Hepatocyte (in vitro differentiated cells): ENCODE results near the gene CDH4. TPM values are rescaled to one million over a fixed set of nuclear protein-coding genes. Genes with fewer than 3 reads are reported as not detected.

Source experiments
- DNase-seq: peaks from one replicate; pipeline ENCODE4 v3.0.0-alpha.2; 2016; ENCODE audit warnings: low spot score
- H2AFZ ChIP-seq: fragments of 200-600 bp; sonication (generic); 2 replicates; pipeline ENCODE4 v1.6.0; 2016; ENCODE audit warnings: antibody characterized with exemption, mild to moderate bottlenecking
- H3K27ac ChIP-seq: fragments of 200-600 bp; sonication (generic); 2 replicates; pipeline ENCODE4 v1.5.1; 2016; ENCODE audit warnings: mild to moderate bottlenecking
- H3K27me3 ChIP-seq: fragments of 200-600 bp; sonication (generic); 2 replicates; pipeline ENCODE4 v1.6.1; 2016
- H3K36me3 ChIP-seq: fragments of 200-600 bp; sonication (generic); replicated peaks from 2 replicates; pipeline ENCODE4 v1.5.1; 2016; ENCODE audit warnings: low read depth; ENCODE audit not compliant: insufficient read depth
- H3K4me1 ChIP-seq: fragments of 200-600 bp; sonication (generic); 2 replicates; pipeline ENCODE4 v1.5.1; 2016; ENCODE audit warnings: mild to moderate bottlenecking, moderate library complexity; ENCODE audit not compliant: insufficient read depth
- H3K4me2 ChIP-seq: fragments of 200-600 bp; sonication (generic); 2 replicates; pipeline ENCODE4 v1.6.0; 2016
- H3K4me3 ChIP-seq: fragments of 200-600 bp; sonication (generic); 2 replicates; pipeline ENCODE4 v1.5.1; 2016; ENCODE audit warnings: mild to moderate bottlenecking
- H3K79me2 ChIP-seq: fragments of 200-600 bp; sonication (generic); 2 replicates; pipeline ENCODE4 v1.6.0; 2017; ENCODE audit warnings: mild to moderate bottlenecking
- H3K9me2 ChIP-seq: fragments of 200-600 bp; sonication (generic); replicated peaks from 2 replicates; pipeline ENCODE4 v1.6.0; 2017; ENCODE audit warnings: mild to moderate bottlenecking; ENCODE audit not compliant: insufficient read depth
- H3K9me3 ChIP-seq: fragments of 200-600 bp; sonication (generic); 2 replicates; pipeline ENCODE4 v1.5.1; 2016; ENCODE audit warnings: low read depth, mild to moderate bottlenecking
- H4K20me1 ChIP-seq: fragments of 200-600 bp; sonication (generic); 2 replicates; pipeline ENCODE4 v1.6.0; 2016; ENCODE audit warnings: mild to moderate bottlenecking; ENCODE audit not compliant: insufficient read depth, poor library complexity, severe bottlenecking
- CTCF ChIP-seq: fragments of 200-600 bp; sonication (generic); IDR thresholded peaks from 2 replicates; pipeline ENCODE4 v1.5.1; 2016; ENCODE audit warnings: antibody characterized with exemption, mild to moderate bottlenecking; ENCODE audit not compliant: poor library complexity
- EZH2 ChIP-seq: fragments of 200-600 bp; sonication (generic); IDR thresholded peaks from 2 replicates; pipeline ENCODE4 v1.6.1; 2016; ENCODE audit warnings: antibody characterized with exemption, mild to moderate bottlenecking, borderline replicate concordance
- EZH2phosphoT487 ChIP-seq: fragments of 200-600 bp; sonication (generic); IDR thresholded peaks from one replicate; pipeline ENCODE4 v1.6.1; 2018; ENCODE audit warnings: antibody characterized with exemption, mild to moderate bottlenecking, low read depth, moderate library complexity; ENCODE audit not compliant: unreplicated experiment, severe bottlenecking
- WGBS: methylation state at CpG from one replicate; pipeline ENCODE4 v1.1.6; 2016; ENCODE audit warnings: low lambda C conversion rate; ENCODE audit errors: missing lambda C conversion rate; 5-methylcytosine and 5-hydroxymethylcytosine counted together
- polyA plus RNA-seq: library from polyadenylated mRNA; unstranded; fragments of >200 nt; fragmentation: Nextera tagmentation; extraction: Ambion mirVana; gene quantifications from 2 replicates; pipeline ENCODE4 v1.2.1, GENCODE V29; 2016
- total RNA-seq: library from RNA; depleted of rRNA; stranded (reverse); fragments of >200 nt; gene quantifications from 2 replicates; pipeline ENCODE4 v1.2.3, GENCODE V29; 2014

Gene CDH4
- total and polyA plus RNA-seq, 2 experiments from 2014 or later, result 0.53 to 0.73 TPM

DNA sequence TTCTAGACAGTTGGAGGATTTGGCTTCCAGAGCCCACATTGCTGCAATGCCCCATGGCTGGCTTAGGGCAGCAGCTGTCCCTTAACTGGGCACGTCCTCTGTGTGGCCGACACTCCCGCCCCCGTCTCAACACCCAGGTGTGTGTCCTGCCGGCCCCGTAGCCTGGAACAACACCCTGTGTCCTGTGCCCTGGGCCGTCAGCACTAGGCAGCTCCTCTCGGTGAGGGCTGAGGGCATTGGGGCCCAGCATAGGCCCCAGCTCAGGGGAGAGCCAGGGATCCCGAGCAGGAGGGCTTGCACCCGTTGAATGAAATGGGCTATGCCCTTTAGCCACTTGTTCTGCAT is 121.0 kb downstream of the CDH4 start:
- Histone ChIP-seq H4K20me1 (no peaks in the 10 kb centered on the region), H3K9me2 (no peaks in the 10 kb centered on the region), H3K4me3 (no peak overlapping the region), H3K4me1 (no peaks in the 10 kb centered on the region), H3K36me3 (no peaks in the 10 kb centered on the region), H3K9me3 (no peaks in the 10 kb centered on the region), H2AFZ (no peak overlapping the region), H3K27ac (no peak overlapping the region), H3K27me3 (no peaks in the 10 kb centered on the region), H3K79me2 (no peaks in the 10 kb centered on the region), H3K4me2 (no peak overlapping the region)
- 76% methylated on average over 10 of the region's 10 CpGs for WGBS
- DNase-seq, result no peak
- TF ChIP-seq EZH2, result no peak
- TF ChIP-seq CTCF, result no peak
- no peak for TF ChIP-seq EZH2phosphoT487

DNA sequence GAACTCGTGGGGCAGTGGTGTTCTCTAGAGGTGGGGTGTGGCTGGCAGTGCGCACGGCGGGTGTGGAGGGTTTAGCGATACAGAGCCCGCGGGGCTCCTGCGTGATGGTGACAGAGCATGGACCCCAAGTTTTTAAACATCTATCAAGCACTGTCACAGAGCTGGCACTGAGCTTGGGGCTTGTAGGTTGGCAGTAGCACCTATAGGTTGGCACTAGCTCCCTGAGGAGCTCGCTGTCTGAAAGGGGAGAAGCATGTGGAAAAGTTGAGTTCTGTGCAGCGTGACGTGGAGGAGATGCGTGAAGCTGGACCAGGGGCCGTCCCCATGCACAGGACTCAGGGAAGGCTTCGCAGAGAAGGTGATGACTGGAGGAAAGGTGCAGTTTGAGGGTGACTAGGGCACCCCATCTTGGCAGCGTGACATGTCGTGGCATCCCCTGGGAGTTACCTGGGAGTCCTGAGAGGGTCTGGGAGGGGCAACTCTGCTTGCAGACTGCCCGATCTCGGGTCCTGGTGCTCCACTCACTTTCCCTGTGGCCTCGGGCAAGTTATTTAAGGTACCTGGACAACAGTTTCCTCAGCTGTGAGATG is 122.0 kb downstream of the CDH4 start:
- no peaks in the 10 kb centered on the region for H3K79me2 ChIP-seq
- no peaks in the 10 kb centered on the region for H3K4me1 ChIP-seq
- no peak overlapping the region for H3K4me2 ChIP-seq
- 94% methylated on average over 19 of the region's 19 CpGs for WGBS
- H3K36me3 ChIP-seq, result no peaks in the 10 kb centered on the region
- H3K27ac ChIP-seq, result no peak overlapping the region
- no peak overlapping the region for H2AFZ ChIP-seq
- H3K27me3 ChIP-seq, result no peaks in the 10 kb centered on the region
- no peaks in the 10 kb centered on the region for H3K9me3 ChIP-seq
- no peak overlapping the region for H3K4me3 ChIP-seq
- DNase-seq, result no peak
- no peaks in the 10 kb centered on the region for H3K9me2 ChIP-seq
- TF ChIP-seq CTCF, result no peak
- no peak for TF ChIP-seq EZH2phosphoT487
- TF ChIP-seq EZH2, result no peak
- H4K20me1 ChIP-seq, result no peaks in the 10 kb centered on the region

GRCh38 chr20:61376541-61377240 is 124.6 kb downstream of the CDH4 start:
- Histone ChIP-seq H3K79me2 (no peaks in the 10 kb centered on the region), H3K9me3 (no peaks in the 10 kb centered on the region), H3K27me3 (no peaks in the 10 kb centered on the region), H3K36me3 (no peaks in the 10 kb centered on the region), H3K4me2 (no peak overlapping the region), H2AFZ (no peak overlapping the region), H3K27ac (no peak overlapping the region), H3K4me1 (no peaks in the 10 kb centered on the region), H3K4me3 (no peak overlapping the region), H4K20me1 (no peaks in the 10 kb centered on the region), H3K9me2 (no peaks in the 10 kb centered on the region)
- 86% methylated on average over 12 of the region's 12 CpGs for WGBS
- DNase-seq, result no peak
- no peak for TF ChIP-seq EZH2
- no peak for TF ChIP-seq CTCF
- TF ChIP-seq EZH2phosphoT487, result no peak
